Smooth muscle cell (in vitro differentiated cells): ENCODE results near the gene MTHFD1. TPM values are rescaled to one million over a fixed set of nuclear protein-coding genes. Genes with fewer than 3 reads are reported as not detected.

ENCODE experiments used
- DNase-seq: peaks from one replicate; lab custom pipeline; 2025; ENCODE audit not compliant: unreplicated experiment; lab: John Stamatoyannopoulos, UW
- H2AFZ ChIP-seq: fragments of 200-600 bp; sonication (generic); 2 replicates; pipeline ENCODE4 v1.6.0; 2016; ENCODE audit warnings: antibody characterized with exemption, low read depth, mild to moderate bottlenecking
- H3F3A ChIP-seq: fragments of 200-600 bp; sonication (generic); 2 replicates; pipeline ENCODE4 v1.6.0; 2017; ENCODE audit warnings: antibody characterized with exemption, low read depth
- H3K27ac ChIP-seq: fragments of 200-600 bp; sonication (generic); 2 replicates; pipeline ENCODE4 v1.5.1; 2016; ENCODE audit warnings: low read depth, mild to moderate bottlenecking
- H3K27me3 ChIP-seq: fragments of 200-600 bp; sonication (generic); 2 replicates; pipeline ENCODE4 v1.6.1; 2016; ENCODE audit warnings: low read depth, mild to moderate bottlenecking
- H3K36me3 ChIP-seq: fragments of 200-600 bp; sonication (generic); 2 replicates; pipeline ENCODE4 v1.5.1; 2016; ENCODE audit warnings: low read depth
- H3K4me1 ChIP-seq: fragments of 200-600 bp; sonication (generic); 2 replicates; pipeline ENCODE4 v1.5.1; 2016; ENCODE audit warnings: low read depth
- H3K4me2 ChIP-seq: fragments of 200-600 bp; sonication (generic); 2 replicates; pipeline ENCODE4 v1.6.0; 2016; ENCODE audit warnings: mild to moderate bottlenecking
- H3K4me3 ChIP-seq: fragments of 200-600 bp; sonication (generic); 2 replicates; pipeline ENCODE4 v1.5.1; 2016; ENCODE audit warnings: mild to moderate bottlenecking
- H3K79me2 ChIP-seq: fragments of 200-600 bp; sonication (generic); 2 replicates; pipeline ENCODE4 v1.6.0; 2016; ENCODE audit warnings: low read depth, mild to moderate bottlenecking
- H3K9ac ChIP-seq: fragments of 200-600 bp; sonication (generic); 2 replicates; pipeline ENCODE4 v1.6.0; 2016; ENCODE audit warnings: low read depth
- H3K9me3 ChIP-seq: fragments of 200-600 bp; sonication (generic); replicated peaks from 2 replicates; pipeline ENCODE4 v1.5.1; 2016; ENCODE audit warnings: low read depth
- H4K20me1 ChIP-seq: fragments of 200-600 bp; sonication (generic); 2 replicates; pipeline ENCODE4 v1.6.0; 2016; ENCODE audit warnings: low read depth
- WGBS: methylation state at CpG from one replicate; pipeline ENCODE4 v1.1.7; 2016; ENCODE audit warnings: low lambda C conversion rate; 5-methylcytosine and 5-hydroxymethylcytosine counted together
- polyA plus RNA-seq: library from polyadenylated mRNA; unstranded; fragments of >200 nt; fragmentation: Nextera tagmentation; extraction: Ambion mirVana; gene quantifications from 2 replicates; pipeline ENCODE4 v1.2.1, GENCODE V29; 2016
- total RNA-seq: library from RNA; depleted of rRNA; stranded (reverse); fragments of >200 nt; gene quantifications from 2 replicates; pipeline ENCODE4 v1.2.3, GENCODE V29; 2014
- TF ChIP-seq, protein P1 (sequence below): fragments of 200-600 bp; sonication (generic); IDR thresholded peaks from 2 replicates; pipeline ENCODE4 v1.5.1; 2017; ENCODE audit warnings: borderline replicate concordance, mild to moderate bottlenecking, antibody characterized with exemption; ENCODE audit not compliant: insufficient read depth, poor library complexity, severe bottlenecking

Gene MTHFD1
- total and polyA plus RNA-seq, 2 experiments from 2014 or later: 12.8 to 25.4 TPM

DNA sequence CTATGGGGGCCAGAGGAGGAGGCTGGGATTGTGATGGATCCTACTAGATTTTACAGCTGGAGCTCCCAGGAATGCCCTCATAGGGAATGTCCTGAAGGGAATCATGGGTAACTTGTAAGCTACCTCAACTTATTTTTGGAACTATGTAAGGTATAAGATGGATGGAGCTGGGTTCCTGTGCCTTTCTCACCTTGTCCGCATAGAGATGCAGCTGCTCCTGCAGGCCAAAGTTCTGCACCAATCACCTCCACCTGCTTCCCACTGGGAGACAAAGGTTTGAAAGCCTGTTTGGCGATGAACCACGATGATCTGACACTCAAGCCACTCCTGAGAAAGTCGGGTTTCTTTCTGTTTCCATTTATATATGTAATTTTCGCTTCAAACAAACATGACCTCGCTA lies 76.5 kb downstream of the MTHFD1 start:
- TF ChIP-seq, protein P1, sequence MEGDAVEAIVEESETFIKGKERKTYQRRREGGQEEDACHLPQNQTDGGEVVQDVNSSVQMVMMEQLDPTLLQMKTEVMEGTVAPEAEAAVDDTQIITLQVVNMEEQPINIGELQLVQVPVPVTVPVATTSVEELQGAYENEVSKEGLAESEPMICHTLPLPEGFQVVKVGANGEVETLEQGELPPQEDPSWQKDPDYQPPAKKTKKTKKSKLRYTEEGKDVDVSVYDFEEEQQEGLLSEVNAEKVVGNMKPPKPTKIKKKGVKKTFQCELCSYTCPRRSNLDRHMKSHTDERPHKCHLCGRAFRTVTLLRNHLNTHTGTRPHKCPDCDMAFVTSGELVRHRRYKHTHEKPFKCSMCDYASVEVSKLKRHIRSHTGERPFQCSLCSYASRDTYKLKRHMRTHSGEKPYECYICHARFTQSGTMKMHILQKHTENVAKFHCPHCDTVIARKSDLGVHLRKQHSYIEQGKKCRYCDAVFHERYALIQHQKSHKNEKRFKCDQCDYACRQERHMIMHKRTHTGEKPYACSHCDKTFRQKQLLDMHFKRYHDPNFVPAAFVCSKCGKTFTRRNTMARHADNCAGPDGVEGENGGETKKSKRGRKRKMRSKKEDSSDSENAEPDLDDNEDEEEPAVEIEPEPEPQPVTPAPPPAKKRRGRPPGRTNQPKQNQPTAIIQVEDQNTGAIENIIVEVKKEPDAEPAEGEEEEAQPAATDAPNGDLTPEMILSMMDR: no peak
- H3K79me2 ChIP-seq: peaks cover 4% of the 10 kb centered on the region
- 24% methylated on average over 6 of the region's 6 CpGs for WGBS
- peak overlapping the region; percentile 60 for H2AFZ ChIP-seq
- H3K36me3 ChIP-seq: no peaks in the 10 kb centered on the region
- peak overlapping the region; percentile 98 for H3K4me2 ChIP-seq
- peaks cover 11% of the 10 kb centered on the region for H3K4me1 ChIP-seq
- H3K27me3 ChIP-seq: no peaks in the 10 kb centered on the region
- H3K27ac ChIP-seq: no peak overlapping the region
- H3K9ac ChIP-seq: no peak overlapping the region
- DNase-seq: no peak
- H3K9me3 ChIP-seq: no peaks in the 10 kb centered on the region
- peaks cover 21% of the 10 kb centered on the region for H3F3A ChIP-seq
- H4K20me1 ChIP-seq: peaks cover 7% of the 10 kb centered on the region
- peak overlapping the region; percentile 77 for H3K4me3 ChIP-seq

DNA sequence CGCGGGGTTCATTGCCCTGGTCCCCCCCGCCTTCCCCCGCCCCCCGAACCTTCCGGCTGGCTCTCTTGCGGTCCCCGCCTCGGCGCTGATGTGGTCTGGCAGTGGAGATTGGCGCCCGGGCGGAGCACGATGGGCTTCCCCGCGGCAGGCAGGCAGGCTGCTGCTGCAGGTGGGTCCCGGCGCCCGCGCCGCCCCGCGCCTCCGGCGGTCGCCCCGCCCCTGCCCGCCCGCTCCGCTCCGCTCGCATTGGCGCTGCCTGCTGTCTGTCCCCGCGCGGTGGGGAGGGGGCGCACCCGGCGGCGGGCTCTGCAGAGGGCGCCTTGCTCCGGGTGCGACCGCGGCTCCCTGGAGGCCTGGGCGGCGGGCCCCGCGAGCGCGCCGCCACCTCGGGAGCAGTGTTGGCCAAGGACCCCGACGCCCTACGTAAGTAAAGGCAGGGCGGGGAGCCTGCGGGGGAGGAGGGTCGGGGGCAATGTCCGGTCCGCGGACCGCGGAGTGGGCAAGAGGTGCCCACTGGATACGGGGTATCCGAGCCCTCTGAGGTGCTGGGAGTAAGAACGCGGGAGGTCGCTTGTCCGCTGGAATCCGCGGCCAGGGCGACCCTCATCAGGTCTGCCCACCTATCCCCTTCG lies 77.2 kb downstream of the MTHFD1 start, which contains the start of gene AKAP5:
TSS of gene AKAP5 (plus strand) at position 309 of the 632 bp plus-strand sequence. CDS start 2,896 bp downstream, outside the sequence.
- no peaks in the 10 kb centered on the region for H3K36me3 ChIP-seq
- H3K9ac ChIP-seq: peak within 1 kb of the TSS; percentile 5
- H3K9me3 ChIP-seq: no peaks in the 10 kb centered on the region
- peaks cover 21% of the 10 kb centered on the region for H3F3A ChIP-seq
- H3K4me2 ChIP-seq: peak within 1 kb of the TSS; percentile 98
- peak within 1 kb of the TSS; percentile 77 for H3K4me3 ChIP-seq
- H3K27me3 ChIP-seq: no peaks in the 10 kb centered on the region
- H4K20me1 ChIP-seq: peaks cover 7% of the 10 kb centered on the region
- WGBS: under 1% methylated on average over 29 of the region's 74 CpGs
- H2AFZ ChIP-seq: peak within 1 kb of the TSS; percentile 60
- H3K79me2 ChIP-seq: peaks cover 4% of the 10 kb centered on the region
- TF ChIP-seq, protein P1: no peak
- H3K4me1 ChIP-seq: peaks cover 11% of the 10 kb centered on the region
- DNase-seq: no peak
- peak within 1 kb of the TSS; percentile 25 for H3K27ac ChIP-seq

DNA sequence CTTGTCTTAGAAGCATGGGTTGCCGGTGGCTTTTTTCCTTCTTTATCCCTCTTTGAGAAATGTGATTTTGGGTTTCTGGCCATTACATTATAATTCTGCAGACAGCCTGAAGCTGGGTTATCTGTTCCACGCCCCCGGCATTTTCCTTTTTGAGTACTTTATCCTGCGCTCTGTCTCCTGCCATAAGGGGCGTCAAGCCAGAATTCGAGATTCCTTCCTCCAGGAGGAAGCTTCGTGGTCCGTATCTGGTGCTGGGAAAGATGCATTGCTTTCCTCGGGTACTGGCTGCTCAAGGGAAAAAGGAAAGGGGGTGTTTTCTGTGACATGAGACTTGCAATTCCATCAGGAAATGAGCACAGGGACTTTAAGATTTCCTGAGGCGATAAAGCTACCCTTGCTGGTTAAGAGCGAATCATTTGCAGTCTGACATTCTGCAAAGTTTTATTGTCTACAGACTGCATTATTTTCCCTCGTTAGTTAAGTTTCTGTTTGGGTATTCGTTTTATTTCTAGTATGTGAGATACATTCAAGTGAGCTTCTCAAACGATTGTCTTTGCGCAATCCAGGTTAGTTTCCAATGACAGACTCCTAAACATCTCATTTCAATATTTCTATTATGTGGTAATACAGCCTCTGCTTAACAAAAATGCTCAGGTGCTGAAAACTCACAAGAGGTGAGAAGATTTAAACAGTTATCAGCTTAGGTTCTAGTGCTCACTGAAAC lies 77.8 kb downstream of the MTHFD1 start:
- no peak for DNase-seq
- TF ChIP-seq, protein P1: peak; percentile 42
- Histone ChIP-seq H3K4me1 (peaks cover 11% of the 10 kb centered on the region), H3K9ac (peak overlapping the region; percentile 5), H3K27ac (peak overlapping the region; percentile 25), H3K36me3 (no peaks in the 10 kb centered on the region), H3K79me2 (peaks cover 4% of the 10 kb centered on the region), H3K4me2 (peak overlapping the region; percentile 98), H4K20me1 (peaks cover 7% of the 10 kb centered on the region), H3K9me3 (no peaks in the 10 kb centered on the region), H3K4me3 (peak overlapping the region; percentile 77), H3F3A (peaks cover 21% of the 10 kb centered on the region), H2AFZ (peak overlapping the region; percentile 34), H3K27me3 (no peaks in the 10 kb centered on the region)
- 8% methylated on average over 15 of the region's 15 CpGs for WGBS
